Measurements from ENCODE around the gene CSTB.

CSTB gene

DNA sequence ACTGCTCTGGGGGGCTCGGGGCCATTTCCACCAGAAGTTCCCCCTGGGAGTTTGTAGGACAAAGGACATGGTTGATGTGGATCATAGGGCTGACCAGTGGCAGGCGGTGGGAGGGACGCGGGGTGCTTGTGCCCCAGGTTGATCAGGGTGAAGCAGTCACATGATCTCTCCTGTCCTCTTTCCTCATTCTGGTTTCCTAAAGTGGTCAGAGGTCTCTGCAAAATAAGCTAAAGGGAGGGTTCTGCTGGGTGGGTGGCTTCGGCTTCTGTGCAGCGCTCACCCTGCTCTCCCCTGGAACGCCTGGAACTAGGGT is 48.0 kb downstream of the CSTB start:
- Histone ChIP-seq H3K27ac (ENCODE audit: poor library complexity, severe bottlenecking) (peak overlapping the region; percentile 96), H3K27me3 (ENCODE audit: insufficient read depth, poor library complexity, severe bottlenecking) (no peaks in the 10 kb centered on the region), H3K4me3 (ENCODE audit: severe bottlenecking) (peak overlapping the region; percentile 17), H3K9me3 (ENCODE audit: severe bottlenecking) (no peaks in the 10 kb centered on the region), H3K36me3 (ENCODE audit: low read depth) (peaks cover 60% of the 10 kb centered on the region), H3K4me1 (ENCODE audit: insufficient read depth, poor library complexity, severe bottlenecking) (peaks cover 57% of the 10 kb centered on the region)
- no peak for DNase-seq (ENCODE audit: low spot score)
- peak; percentile 37 for ATAC-seq (ENCODE audit: low read depth)
- TF ChIP-seq, protein P1, sequence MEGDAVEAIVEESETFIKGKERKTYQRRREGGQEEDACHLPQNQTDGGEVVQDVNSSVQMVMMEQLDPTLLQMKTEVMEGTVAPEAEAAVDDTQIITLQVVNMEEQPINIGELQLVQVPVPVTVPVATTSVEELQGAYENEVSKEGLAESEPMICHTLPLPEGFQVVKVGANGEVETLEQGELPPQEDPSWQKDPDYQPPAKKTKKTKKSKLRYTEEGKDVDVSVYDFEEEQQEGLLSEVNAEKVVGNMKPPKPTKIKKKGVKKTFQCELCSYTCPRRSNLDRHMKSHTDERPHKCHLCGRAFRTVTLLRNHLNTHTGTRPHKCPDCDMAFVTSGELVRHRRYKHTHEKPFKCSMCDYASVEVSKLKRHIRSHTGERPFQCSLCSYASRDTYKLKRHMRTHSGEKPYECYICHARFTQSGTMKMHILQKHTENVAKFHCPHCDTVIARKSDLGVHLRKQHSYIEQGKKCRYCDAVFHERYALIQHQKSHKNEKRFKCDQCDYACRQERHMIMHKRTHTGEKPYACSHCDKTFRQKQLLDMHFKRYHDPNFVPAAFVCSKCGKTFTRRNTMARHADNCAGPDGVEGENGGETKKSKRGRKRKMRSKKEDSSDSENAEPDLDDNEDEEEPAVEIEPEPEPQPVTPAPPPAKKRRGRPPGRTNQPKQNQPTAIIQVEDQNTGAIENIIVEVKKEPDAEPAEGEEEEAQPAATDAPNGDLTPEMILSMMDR (IDR thresholded peaks at IDR 0.05; ENCODE audit: poor library complexity, severe bottlenecking), result no peak

DNA sequence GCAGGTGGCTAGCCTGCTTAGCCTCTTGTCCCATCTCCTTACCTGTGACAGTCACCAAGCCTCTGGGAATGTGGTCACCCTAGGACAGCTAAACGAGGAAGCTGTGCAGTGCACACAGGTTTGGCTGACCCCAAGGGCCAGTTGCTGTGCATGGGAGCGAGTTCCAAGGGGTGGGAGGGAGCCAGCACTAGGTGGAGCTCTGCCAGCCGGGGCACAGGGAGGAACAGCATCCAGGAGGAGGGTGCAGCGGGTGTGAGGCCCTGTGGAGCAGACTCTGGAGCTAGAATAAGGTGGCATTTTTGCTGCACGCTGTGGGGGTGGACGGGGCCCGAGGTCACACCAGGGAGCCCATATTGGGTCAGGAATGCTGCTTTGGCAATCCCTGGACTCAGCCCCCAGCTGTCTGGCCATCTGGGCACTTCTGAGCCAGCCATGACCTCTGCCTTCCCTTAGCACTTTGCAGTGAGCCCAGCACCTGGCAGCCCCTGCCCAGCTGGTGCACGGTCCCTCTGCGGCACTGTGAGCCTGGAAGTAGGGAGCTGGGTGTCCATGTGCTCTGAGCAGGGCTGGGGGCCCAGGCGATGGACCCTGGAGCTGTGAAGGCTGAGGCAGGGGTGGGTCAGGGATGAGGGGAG is 48.5 kb downstream of the CSTB start:
- peak overlapping the region; percentile 96 for H3K27ac ChIP-seq (ENCODE audit: poor library complexity, severe bottlenecking)
- ATAC-seq (ENCODE audit: low read depth) (peak; percentile 9), DNase-seq (ENCODE audit: low spot score) (no peak)
- peaks cover 55% of the 10 kb centered on the region for H3K4me1 ChIP-seq (ENCODE audit: insufficient read depth, poor library complexity, severe bottlenecking)
- H3K9me3 ChIP-seq (ENCODE audit: severe bottlenecking), result no peaks in the 10 kb centered on the region
- TF ChIP-seq, protein P1 (IDR thresholded peaks at IDR 0.05; ENCODE audit: poor library complexity, severe bottlenecking), result peak; percentile 39
- no peaks in the 10 kb centered on the region for H3K27me3 ChIP-seq (ENCODE audit: insufficient read depth, poor library complexity, severe bottlenecking)
- no peak overlapping the region for H3K4me3 ChIP-seq (ENCODE audit: severe bottlenecking)
- H3K36me3 ChIP-seq (ENCODE audit: low read depth), result peaks cover 59% of the 10 kb centered on the region

DNA sequence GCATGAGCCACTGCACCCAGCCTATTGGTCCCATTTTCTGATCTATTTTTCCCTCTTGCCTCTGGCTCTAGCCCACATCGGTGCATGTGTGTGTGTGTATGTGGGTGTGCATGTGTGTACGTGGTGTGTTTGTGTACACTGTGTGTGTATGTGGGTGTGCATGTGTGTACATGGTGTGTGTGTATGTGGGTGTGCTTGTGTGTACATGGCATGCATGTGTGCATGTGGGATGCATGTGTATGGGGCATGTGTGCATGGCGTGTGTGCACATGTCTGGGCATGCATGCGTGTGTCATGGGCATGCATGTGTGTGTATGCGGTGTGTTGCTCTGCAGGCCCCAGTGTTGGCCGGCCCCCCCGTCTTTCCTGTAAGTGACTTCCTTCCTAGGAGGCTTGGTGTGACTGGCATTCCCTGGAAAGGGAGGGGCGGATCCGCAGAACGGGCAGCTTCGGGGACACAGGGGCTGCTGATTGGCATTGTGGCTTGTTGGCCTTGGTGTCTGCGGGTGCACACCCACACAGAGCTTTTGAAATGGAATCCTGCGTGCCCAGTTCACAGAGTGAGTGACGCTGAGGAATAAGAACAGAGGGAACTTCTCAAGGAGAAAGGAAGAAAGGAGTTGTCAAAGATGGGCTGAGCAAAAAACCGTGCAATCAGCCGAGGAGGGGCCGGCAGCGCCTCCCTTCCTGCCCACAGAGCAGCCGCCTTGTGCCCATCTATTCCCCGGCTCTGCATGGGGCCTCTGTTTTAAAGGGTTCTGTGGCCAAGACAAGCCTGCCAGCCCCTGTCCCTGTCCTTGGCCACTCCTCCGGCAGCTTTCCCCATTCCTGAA is 49.2 kb downstream of the CSTB start:
- H3K4me1 ChIP-seq (ENCODE audit: insufficient read depth, poor library complexity, severe bottlenecking), result peaks cover 54% of the 10 kb centered on the region
- DNase-seq (ENCODE audit: low spot score) (no peak), ATAC-seq (ENCODE audit: low read depth) (no peak; the same call in 2 of the 3 replicates)
- H3K4me3 ChIP-seq (ENCODE audit: severe bottlenecking), result no peak overlapping the region
- peak overlapping the region; percentile 96 for H3K27ac ChIP-seq (ENCODE audit: poor library complexity, severe bottlenecking)
- no peaks in the 10 kb centered on the region for H3K27me3 ChIP-seq (ENCODE audit: insufficient read depth, poor library complexity, severe bottlenecking)
- TF ChIP-seq, protein P1 (IDR thresholded peaks at IDR 0.05; ENCODE audit: poor library complexity, severe bottlenecking), result no peak
- H3K36me3 ChIP-seq (ENCODE audit: low read depth), result peaks cover 57% of the 10 kb centered on the region
- H3K9me3 ChIP-seq (ENCODE audit: severe bottlenecking), result no peaks in the 10 kb centered on the region

Data from RWPE2 (cell line).